HG03097 (cell line): Measurements from ENCODE around the gene CLDN8.

Experiments used
- ATAC-seq: cut with Tn5 transposase; IDR thresholded peaks from one replicate; pipeline ENCODE4 v1.9.1; 2021; ENCODE audit not compliant: unreplicated experiment, low FRiP score

CLDN8 gene

DNA sequence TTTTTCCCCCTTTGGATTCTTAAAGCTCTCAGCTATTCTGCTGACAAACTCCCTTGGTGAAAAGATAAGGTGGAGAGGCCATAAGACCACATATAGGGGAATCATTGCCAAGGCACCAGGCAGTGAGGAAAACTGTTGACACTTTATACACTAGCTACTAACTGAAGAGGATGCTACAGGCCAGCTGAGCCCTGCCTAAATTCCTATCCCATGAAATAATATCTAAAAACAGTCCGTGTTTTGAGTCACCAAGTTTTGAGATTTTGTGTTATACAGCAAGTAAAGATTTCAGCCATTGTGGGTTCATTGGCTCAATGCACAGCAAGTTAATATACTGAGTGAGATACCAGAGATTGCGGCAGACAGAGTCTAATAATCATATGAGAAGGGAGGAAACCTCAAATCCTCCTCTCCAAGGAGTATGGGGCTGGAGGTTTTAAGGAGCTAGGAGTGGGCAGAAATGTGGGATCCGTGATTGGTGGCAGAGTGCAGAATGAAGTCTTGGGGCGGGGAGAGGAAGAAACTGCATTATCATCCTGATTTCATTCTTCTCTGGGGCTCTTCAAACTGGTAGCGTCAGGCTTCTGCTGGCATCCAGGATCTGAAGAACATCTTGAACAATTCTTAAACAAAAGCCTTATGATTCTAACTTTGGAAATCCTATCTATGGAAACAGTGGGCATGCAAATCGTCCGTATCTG lies 9.2 kb downstream of the CLDN8 start:
- ATAC-seq = no peak

DNA sequence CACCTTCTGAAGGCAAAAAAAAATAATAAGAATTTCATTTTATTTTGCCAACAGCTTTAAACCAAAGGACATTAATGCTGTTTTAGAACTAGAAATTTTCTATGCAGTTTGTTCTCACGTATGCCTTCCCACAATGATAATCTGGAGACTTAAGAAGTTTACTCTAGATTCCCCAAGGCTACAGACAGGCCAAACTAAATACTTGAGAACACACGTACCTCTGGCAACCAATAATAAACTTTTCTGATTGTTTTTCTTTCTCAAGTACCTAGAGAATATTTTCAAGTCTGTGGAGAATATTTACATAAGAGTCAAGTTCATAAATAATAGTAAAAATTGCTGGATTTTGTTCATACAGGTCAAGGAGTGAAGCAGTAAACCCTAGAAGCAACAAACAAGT lies 15.9 kb downstream of the CLDN8 start:
- ATAC-seq = no peak

DNA sequence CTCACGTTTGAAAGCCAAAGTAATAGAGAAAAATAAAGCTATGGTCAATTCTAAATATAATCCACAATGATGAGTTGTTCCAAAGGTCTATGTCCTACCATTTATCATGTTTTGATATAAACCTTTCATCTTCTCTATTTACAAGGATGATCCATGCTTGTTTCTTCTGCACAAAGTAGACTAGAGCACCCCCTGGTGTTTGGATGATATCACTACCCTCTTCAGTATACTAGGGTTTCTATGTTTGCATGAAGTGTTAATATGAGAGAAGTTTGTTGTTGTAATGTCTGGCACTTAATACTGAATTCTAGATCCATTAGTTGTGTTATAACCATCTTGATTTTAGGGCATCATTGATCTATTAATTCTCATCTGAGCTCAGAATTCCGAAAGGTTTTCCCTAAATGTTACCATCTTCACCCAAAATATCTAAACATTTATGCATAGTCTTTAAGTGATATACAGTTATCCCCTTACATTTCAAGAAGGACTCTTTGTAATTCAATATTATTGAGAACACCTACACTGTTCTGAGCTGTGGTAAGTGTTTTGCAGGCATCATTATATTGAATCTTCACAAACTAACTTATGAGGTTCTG lies 21.1 kb downstream of the CLDN8 start:
- no peak for ATAC-seq

DNA sequence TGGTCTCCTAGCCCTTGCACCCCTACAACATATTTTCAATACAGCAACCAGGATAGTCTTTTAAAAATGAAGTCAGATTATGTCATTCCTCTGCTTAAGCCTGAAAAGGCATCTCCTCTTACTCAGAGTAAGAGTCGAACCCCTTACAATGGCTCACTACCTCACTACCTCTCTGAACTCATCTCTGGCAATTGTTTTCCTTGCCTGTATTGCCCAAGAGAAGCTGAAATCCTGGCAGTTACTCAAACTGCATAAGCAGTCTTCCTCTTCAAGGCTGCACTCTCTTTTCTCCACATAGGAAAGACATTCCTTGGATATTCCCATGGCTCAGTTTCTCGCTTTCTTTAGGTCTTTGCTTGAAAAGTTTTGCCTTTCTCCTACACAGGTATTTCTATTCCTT lies 22.7 kb downstream of the CLDN8 start:
- no peak for ATAC-seq

DNA sequence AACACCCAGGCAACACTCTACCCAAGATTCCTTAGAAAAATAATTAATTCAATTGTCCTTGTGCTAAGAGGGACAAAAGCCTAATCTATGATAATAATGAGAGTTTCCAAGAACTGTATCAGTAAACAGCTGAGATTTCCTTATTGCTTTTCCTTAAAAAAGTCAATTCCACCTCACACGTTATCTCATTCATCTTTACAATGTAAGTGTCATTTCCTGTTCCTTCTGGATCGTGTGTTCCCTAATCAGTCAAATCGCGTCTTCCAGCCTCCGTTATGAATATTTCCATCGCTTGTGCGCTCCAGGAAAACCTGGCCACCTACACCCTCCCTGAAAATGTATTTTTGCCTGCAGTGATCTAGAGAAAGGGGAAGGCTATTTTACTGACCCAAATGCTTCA lies 25.3 kb downstream of the CLDN8 start:
- no peak for ATAC-seq

DNA sequence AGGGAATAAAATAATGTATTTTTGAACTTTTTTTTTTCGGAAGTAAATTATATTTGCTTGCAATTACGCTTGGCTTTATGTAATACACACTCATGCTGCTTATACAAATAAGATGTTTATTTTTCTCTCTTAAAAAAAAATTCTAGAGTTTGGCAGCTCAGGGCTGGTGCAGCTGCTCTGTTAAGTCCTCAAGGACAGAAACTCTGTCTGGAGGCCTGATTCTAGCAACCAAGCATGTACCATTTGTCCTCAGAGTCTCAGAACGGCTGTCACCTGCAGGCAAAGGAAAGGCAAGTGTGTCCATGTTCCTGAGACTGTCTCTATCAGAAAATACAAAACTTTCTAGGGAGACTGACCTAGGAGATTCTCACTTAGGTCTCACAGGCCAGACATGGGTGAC lies 26.1 kb downstream of the CLDN8 start:
- ATAC-seq = no peak

DNA sequence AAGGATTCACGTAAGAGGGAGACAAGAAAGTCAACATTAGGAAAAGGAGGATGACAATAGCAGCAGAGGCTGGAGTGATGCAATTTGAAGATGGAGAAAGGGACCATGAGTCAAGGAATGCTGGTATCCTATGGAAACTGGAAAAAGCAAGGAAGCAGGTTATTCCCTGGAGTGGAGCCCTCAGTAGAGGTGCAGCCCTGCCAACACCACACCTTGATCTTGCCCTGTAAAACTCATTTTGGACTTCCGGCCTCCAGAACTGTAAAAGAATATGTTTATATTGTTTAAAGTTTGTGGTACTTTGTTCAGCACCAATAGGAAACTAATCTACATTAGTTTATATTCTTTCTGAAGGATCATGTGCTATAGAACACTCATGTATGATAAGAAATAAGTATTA lies 29.7 kb downstream of the CLDN8 start:
- ATAC-seq = no peak

DNA sequence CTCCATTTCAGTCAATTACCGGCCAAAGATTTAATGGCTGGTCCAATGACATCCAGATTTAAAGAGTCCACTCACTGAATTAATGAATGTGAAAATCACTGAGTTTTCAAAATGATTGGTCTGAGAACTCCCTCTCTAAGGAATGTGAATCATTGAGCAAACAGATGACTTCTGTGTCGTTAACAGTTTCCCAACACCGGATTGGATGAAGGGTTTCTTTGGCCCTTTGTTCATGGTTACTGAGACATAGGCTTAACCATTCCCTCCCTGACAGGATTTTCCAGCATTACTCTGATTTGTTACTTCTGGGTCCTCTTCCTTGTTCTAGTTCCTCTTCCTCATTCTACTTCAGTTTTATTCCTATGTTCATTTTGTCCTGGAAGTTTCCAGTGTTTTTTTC lies 47.8 kb downstream of the CLDN8 start:
- no peak for ATAC-seq

DNA sequence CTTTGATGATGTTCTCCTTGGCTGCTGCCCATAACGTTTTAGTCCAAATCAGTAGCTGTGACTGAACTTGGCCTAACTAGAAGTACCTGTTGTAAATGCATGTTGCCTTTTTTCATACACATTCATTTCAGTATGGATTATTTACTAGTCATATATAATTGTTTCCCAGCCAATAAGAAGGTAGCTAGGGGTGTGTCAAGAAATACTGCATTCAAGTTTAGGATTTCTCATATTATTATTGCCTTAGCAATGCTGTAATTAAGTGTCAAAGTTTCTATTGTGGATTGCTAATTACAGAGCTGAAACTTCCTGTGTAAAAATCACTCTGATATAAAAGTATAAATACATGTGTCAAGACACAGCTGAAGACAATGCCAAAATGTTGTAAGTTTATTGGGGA lies 49.2 kb downstream of the CLDN8 start, which contains the start of gene CLDN17:
TSS of gene CLDN17 (minus strand) at position 101 of the 400 bp plus-strand sequence. CDS start 188 bp downstream, outside the sequence.
- no peak for ATAC-seq

DNA sequence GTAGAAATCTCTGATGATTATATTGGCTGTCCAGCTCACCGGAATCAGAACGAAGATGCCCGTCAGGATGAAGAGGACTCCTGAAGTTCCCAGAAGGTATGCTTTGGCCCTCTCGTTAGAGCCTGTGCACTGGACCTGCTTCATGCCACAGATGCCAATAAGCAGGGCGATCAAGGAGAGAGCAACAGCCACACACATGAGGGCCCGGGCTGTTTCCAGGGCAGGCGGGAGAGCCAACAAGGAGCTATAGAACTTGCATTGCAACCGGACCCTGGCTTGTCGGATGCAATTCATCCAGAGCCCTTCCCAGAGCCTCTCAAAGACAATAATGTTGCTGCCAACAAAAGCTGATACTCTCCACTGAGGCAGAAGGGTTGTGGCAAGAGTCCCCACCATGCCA lies 49.7 kb downstream of the CLDN8 start:
- ATAC-seq = no peak

DNA sequence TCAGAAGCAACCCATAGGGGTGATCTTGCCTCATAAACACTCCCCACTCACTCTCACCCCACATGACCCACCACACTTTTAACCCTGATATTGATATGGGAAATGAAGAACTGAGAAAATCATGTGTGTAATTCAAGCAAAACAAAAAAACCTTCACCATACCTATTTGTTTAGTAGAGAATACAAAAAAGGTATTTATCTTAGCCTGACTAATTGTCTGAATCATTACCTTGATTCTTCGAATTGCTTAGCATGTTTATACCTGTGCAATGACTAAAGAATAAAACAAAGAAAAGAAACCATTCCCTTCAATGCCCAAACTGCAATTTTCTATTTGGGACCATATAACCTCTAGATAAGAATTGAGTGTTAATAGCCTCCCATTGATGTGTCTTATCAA lies 51.1 kb downstream of the CLDN8 start:
- ATAC-seq = no peak
